Lung (tissue), 12 donors: ENCODE data around the gene CATSPERZ. TPM values are rescaled to one million over a fixed set of nuclear protein-coding genes. Genes with fewer than 3 reads are reported as not detected.

Experiments
- ATAC-seq: fragments of 200-7000 bp; cut with Tn5 transposase; one replicate; pipeline ENCODE4 v1.9.1; 2020; ENCODE audit warnings: moderate number of reproducible peaks; ENCODE audit not compliant: insufficient read depth, low FRiP score
- DNase-seq, 3 donors: peaks; one replicate each; pipeline ENCODE4 v3.0.0-alpha.2; 2013 to 2017
- H3K27ac ChIP-seq, 2 donors: one replicate each; pipeline ENCODE4 v1.5.1; 2013; ENCODE audit warnings: mild to moderate bottlenecking in 2 of 2, moderate library complexity in 2 of 2, control low read depth in 1 of 2, inconsistent platforms in 1 of 2, low read depth in 1 of 2, low read length in 1 of 2
- H3K27me3 ChIP-seq, 3 donors: one replicate each; pipeline ENCODE4 v1.5.1; 2013; ENCODE audit warnings: low read length in 2 of 3; ENCODE audit not compliant: control insufficient read depth in 3 of 3, insufficient read depth in 3 of 3
- H3K36me3 ChIP-seq, 4 donors: one replicate each; pipeline ENCODE4 v1.5.1; 2013; ENCODE audit warnings: low read length in 4 of 4, mild to moderate bottlenecking in 1 of 4, moderate library complexity in 1 of 4; ENCODE audit not compliant: control insufficient read depth in 4 of 4, insufficient read depth in 4 of 4
- H3K4me1 ChIP-seq, 5 donors: one replicate each; pipeline ENCODE4 v1.5.1; 2013; ENCODE audit warnings: low read length in 5 of 5, mild to moderate bottlenecking in 2 of 5, moderate library complexity in 1 of 5; ENCODE audit not compliant: control insufficient read depth in 5 of 5, insufficient read depth in 5 of 5
- H3K4me3 ChIP-seq: one replicate; pipeline ENCODE4 v1.5.1; 2013; ENCODE audit warnings: mild to moderate bottlenecking, control low read depth, moderate library complexity
- H3K9ac ChIP-seq, 2 donors: one replicate each; pipeline ENCODE4 v1.5.1; 2013; ENCODE audit warnings: low read length in 2 of 2, control low read depth in 1 of 2; ENCODE audit not compliant: insufficient read depth in 1 of 2
- H3K9me3 ChIP-seq, 4 donors: one replicate each; pipeline ENCODE4 v1.5.1; 2013; ENCODE audit warnings: low read length in 3 of 4, mild to moderate bottlenecking in 1 of 4, moderate library complexity in 1 of 4; ENCODE audit not compliant: control insufficient read depth in 4 of 4, insufficient read depth in 3 of 4
- CTCF ChIP-seq: IDR thresholded peaks from 2 replicates; pipeline ENCODE4 v1.5.1; 2012; ENCODE audit warnings: mild to moderate bottlenecking; ENCODE audit errors: control extremely low read depth, extremely low read depth
- WGBS, 2 donors: extraction: QIAGEN DNeasy Blood & Tissue Kit; methylation state at CpG; one replicate each; pipeline ENCODE4 v1.1.7; 2013; 5-methylcytosine and 5-hydroxymethylcytosine counted together
- polyA plus RNA-seq, 2 donors: library from polyadenylated mRNA; stranded (reverse); fragments of 200-250 nt; gene quantifications; one replicate each; pipeline ENCODE4 v1.2.1, GENCODE V29; 2013
- total RNA-seq, 2 donors: library from RNA; depleted of rRNA in 1 of 2; stranded (reverse); fragments of >200 nt in 1 of 2; gene quantifications; one replicate each; pipeline ENCODE4 v1.2.1, GENCODE V29; 2014 to 2021
- donor health status: control.
- donor health status: control.
- donor health status: Bipolar disorder and iron deficiency.
- donor health status: healthy.
- donor health status: DM: yes; HTN: yes; CAD: no.

Gene CATSPERZ
- total and polyA plus RNA-seq, 4 donors, result 0.31 to 0.98 (median 0.67) TPM; not detected in 1

GRCh38 chr11:64253481-64253880, 46.7 kb upstream of the CATSPERZ start:
- WGBS, 2 donors, result 49 to 76% methylated on average over 5 of the region's 5 CpGs
- H3K9ac ChIP-seq, result no peak overlapping the region
- H3K27ac ChIP-seq, result no peak overlapping the region
- peaks cover 0 to 29% (median 6%) of the 10 kb centered on the region in 4 donors for H3K36me3 ChIP-seq
- peaks cover 0 to 18% (median 9%) of the 10 kb centered on the region in 5 donors for H3K4me1 ChIP-seq
- H3K9me3 ChIP-seq, result no peaks in the 10 kb centered on the region
- no peak for TF ChIP-seq CTCF
- ATAC-seq (no peak), DNase-seq (no peak)
- no peak overlapping the region for H3K4me3 ChIP-seq
- H3K27me3 ChIP-seq, result no peaks in the 10 kb centered on the region

GRCh38 chr11:64254326-64254725, 45.8 kb upstream of the CATSPERZ start:
- Histone ChIP-seq H3K36me3 (peaks cover 0 to 38% (median 10%) of the 10 kb centered on the region in 4 donors), H3K4me3 (no peak overlapping the region), H3K4me1 (peaks cover 0 to 18% (median 9%) of the 10 kb centered on the region in 5 donors), H3K27me3 (no peaks in the 10 kb centered on the region), H3K9me3 (no peaks in the 10 kb centered on the region), H3K27ac (no peak overlapping the region), H3K9ac (no peak overlapping the region)
- 88 to 91% methylated on average over 7 of the region's 7 CpGs for WGBS, 2 donors
- TF ChIP-seq CTCF, result no peak
- no peak for ATAC-seq
- DNase-seq, result no peak

GRCh38 chr11:64255135-64256128, 44.7 kb upstream of the CATSPERZ start:
- Histone ChIP-seq H3K4me1 (peaks cover 0 to 18% (median 9%) of the 10 kb centered on the region in 5 donors), H3K9ac (no peak overlapping the region), H3K9me3 (no peaks in the 10 kb centered on the region), H3K27me3 (no peaks in the 10 kb centered on the region), H3K27ac (no peak overlapping the region), H3K4me3 (no peak overlapping the region), H3K36me3 (peaks cover 0 to 48% (median 15%) of the 10 kb centered on the region in 4 donors)
- DNase-seq, result no peak
- WGBS, 2 donors, result 92 to 96% methylated on average over 35 of the region's 35 CpGs
- no peak for ATAC-seq
- no peak for TF ChIP-seq CTCF
